Bronchial epithelial cell (primary cell): ENCODE measurements around the gene PHLDB1. TPM values are rescaled to one million over a fixed set of nuclear protein-coding genes. Genes with fewer than 3 reads are reported as not detected.
"Not testable (repeated sequence)": the region's sequence is repeated elsewhere in the genome, so short reads cannot be mapped to it uniquely, and the experiment has no call there.

Experiments used
- DNase-seq: peaks from one replicate; pipeline ENCODE4 v3.0.0-alpha.2; 2010; ENCODE audit warnings: low read depth
- FAIRE-seq: peaks from 2 replicates; lab custom pipeline; 2011; peaks lifted over from hg19 to GRCh38; lab: Jason Lieb, UNC
- H3K27me3 ChIP-seq: 2 replicates; pipeline ENCODE4 v1.5.1; 2011; ENCODE audit warnings: low read length; ENCODE audit not compliant: control insufficient read depth, insufficient read depth
- H3K36me3 ChIP-seq: 2 replicates; pipeline ENCODE4 v1.5.1; 2011; ENCODE audit warnings: low read length; ENCODE audit not compliant: control insufficient read depth, insufficient read depth
- H3K4me3 ChIP-seq: 2 replicates; pipeline ENCODE4 v1.5.1; 2011; ENCODE audit warnings: mild to moderate bottlenecking, low read depth, low read length, control low read depth
- total RNA-seq: library from RNA; depleted of rRNA; stranded (reverse); fragments of >200 nt; gene quantifications from 2 replicates; pipeline ENCODE4 v1.2.1, GENCODE V29; 2014
- TF ChIP-seq, protein P1 (sequence below): IDR thresholded peaks from 2 replicates; pipeline ENCODE4 v1.5.1; 2011; ENCODE audit warnings: mild to moderate bottlenecking, moderate library complexity, low read length, control low read depth, inconsistent platforms; ENCODE audit not compliant: insufficient read depth, severe bottlenecking

The PHLDB1 gene
- total RNA-seq, 1 donor from 2014 or later, result 22.6 TPM

GRCh38 chr11:118678908-118679307, 71.5 kb downstream of the PHLDB1 start:
- TF ChIP-seq, protein P1, sequence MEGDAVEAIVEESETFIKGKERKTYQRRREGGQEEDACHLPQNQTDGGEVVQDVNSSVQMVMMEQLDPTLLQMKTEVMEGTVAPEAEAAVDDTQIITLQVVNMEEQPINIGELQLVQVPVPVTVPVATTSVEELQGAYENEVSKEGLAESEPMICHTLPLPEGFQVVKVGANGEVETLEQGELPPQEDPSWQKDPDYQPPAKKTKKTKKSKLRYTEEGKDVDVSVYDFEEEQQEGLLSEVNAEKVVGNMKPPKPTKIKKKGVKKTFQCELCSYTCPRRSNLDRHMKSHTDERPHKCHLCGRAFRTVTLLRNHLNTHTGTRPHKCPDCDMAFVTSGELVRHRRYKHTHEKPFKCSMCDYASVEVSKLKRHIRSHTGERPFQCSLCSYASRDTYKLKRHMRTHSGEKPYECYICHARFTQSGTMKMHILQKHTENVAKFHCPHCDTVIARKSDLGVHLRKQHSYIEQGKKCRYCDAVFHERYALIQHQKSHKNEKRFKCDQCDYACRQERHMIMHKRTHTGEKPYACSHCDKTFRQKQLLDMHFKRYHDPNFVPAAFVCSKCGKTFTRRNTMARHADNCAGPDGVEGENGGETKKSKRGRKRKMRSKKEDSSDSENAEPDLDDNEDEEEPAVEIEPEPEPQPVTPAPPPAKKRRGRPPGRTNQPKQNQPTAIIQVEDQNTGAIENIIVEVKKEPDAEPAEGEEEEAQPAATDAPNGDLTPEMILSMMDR, result peak; percentile 10
- not testable (repeated sequence) for DNase-seq, FAIRE-seq, H3K36me3 ChIP-seq, H3K27me3 ChIP-seq, H3K4me3 ChIP-seq

DNA sequence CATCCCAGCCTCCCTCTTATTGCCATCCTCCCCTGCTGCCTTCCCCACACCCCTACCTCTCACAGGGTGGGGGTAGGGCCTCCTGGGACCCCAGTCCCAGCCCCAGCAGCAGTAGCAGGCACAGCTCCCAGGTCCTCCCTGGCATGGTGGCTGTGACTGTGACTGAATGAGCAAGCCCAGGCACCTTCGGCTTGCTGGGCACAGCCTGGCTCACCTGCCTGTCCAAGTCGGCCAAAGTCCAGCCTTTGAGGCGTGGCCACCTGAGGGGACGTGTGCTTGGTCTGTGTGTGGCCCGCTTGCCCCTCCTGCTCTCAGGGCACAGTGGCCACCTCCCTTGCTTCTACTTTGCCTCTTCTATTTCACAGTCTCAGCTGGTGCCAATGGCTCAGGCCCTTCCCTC, 72.1 kb downstream of the PHLDB1 start, which contains the start of gene TREH:
TSS of gene TREH (minus strand) at position 168 of the 400 bp plus-strand sequence. CDS start at position 145, 23 bp downstream.
- FAIRE-seq, result no peak

DNA sequence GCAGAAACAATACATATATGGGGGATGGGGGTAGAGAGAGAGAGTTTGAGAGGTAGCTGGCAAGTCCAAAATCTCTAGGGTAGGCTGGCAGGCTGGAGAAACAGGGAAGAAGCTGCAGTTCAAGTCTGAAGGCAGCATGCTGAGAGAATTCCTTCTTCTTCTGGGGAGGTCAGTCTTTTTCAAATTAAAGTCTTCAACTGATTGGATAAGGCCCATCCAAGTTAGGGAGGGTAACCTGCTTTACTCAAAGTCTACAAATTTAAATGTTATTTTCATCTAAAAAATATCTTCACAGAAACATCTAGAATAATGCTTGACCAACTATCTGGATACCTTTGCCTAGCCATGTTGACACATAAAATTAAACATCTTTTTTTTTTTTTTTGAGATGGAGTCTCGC, 75.0 kb downstream of the PHLDB1 start:
- Histone ChIP-seq H3K36me3 (no peaks in the 10 kb centered on the region), H3K27me3 (no peaks in the 10 kb centered on the region), H3K4me3 (no peak overlapping the region)
- DNase-seq (no peak), FAIRE-seq (no peak)
- TF ChIP-seq, protein P1, result no peak

More for the DNA sequence above, 72.1 kb downstream of the PHLDB1 start, which contains the start of gene TREH:
- H3K4me3 ChIP-seq, result no peak within 1 kb of the TSS
- H3K27me3 ChIP-seq, result no peaks in the 10 kb centered on the region
- TF ChIP-seq, protein P1, result no peak
- DNase-seq, result no peak
- no peaks in the 10 kb centered on the region for H3K36me3 ChIP-seq

DNA sequence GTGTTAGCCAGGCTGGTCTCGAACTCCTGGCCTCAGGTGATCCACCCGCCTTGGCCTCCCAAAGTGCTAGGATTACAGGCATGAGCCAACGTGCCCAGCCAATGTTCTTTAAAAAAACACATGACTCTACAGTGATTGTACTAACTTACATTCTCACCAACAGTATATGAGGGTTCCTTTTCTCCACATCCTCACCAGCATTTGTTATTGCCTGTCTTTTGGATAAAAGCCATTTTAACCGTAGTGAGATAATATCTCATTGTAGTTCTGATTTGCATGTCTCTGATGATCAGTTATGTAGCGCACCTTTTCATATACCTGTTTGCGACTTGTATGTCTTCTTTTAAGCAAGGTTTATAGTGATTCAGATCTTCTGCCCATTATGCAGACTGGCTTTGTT, 75.5 kb downstream of the PHLDB1 start:
- DNase-seq, result peak; percentile 45
- H3K4me3 ChIP-seq, H3K36me3 ChIP-seq, H3K27me3 ChIP-seq, FAIRE-seq: not testable (repeated sequence)

GRCh38 chr11:118684187-118684586, 76.8 kb downstream of the PHLDB1 start:
- Histone ChIP-seq H3K36me3 (no peaks in the 10 kb centered on the region), H3K4me3 (no peak overlapping the region), H3K27me3 (no peaks in the 10 kb centered on the region)
- TF ChIP-seq, protein P1, result no peak
- DNase-seq (no peak), FAIRE-seq (no peak)

- Histone ChIP-seq H3K4me3 (no peak overlapping the region), H3K27me3 (no peaks in the 10 kb centered on the region), H3K36me3 (no peaks in the 10 kb centered on the region)
- DNase-seq (no peak), FAIRE-seq (no peak)
- TF ChIP-seq, protein P1, result no peak
Observed at GRCh38 chr11:118687906-118688305, 80.5 kb downstream of the PHLDB1 start.

GRCh38 chr11:118688339-118688738, 80.9 kb downstream of the PHLDB1 start:
- not testable (repeated sequence) for H3K27me3 ChIP-seq, FAIRE-seq

More at GRCh38 chr11:118688339-118688738, 80.9 kb downstream of the PHLDB1 start:
- H3K4me3 ChIP-seq, H3K36me3 ChIP-seq, DNase-seq: not testable (repeated sequence)
